GM12874 (cell line): ENCODE measurements around the gene OTUB2.

ENCODE experiments used
- CTCF ChIP-seq: IDR thresholded peaks from 2 replicates; pipeline ENCODE4 v1.5.1; 2011; ENCODE audit warnings: low read depth, mild to moderate bottlenecking, control low read depth, low read length, moderate library complexity; ENCODE audit not compliant: insufficient read depth

OTUB2 gene

GRCh38 chr14:94022532-94023411, 3.4 kb upstream of the OTUB2 start:
- no peak for TF ChIP-seq CTCF

- no peak for TF ChIP-seq CTCF
Measured at GRCh38 chr14:94024549-94024948, 1.6 kb upstream of the OTUB2 start.

- no peak for TF ChIP-seq CTCF
Measured at GRCh38 chr14:94025720-94026119, 420 bp upstream of the OTUB2 start.

GRCh38 chr14:94026889-94027469, 839 bp downstream of the OTUB2 start:
- no peak for TF ChIP-seq CTCF

- TF ChIP-seq CTCF = no peak
Measured at GRCh38 chr14:94027566-94028449, 1.7 kb downstream of the OTUB2 start.

GRCh38 chr14:94028450-94028826, 2.3 kb downstream of the OTUB2 start:
- TF ChIP-seq CTCF = 0 out of 2 replicates have a peak, but pooled peaks have one; percentile 20

GRCh38 chr14:94029265-94029664, 3.1 kb downstream of the OTUB2 start:
- TF ChIP-seq CTCF = no peak
